HEK293 (cell line): ENCODE measurements around the gene HSD11B1.

ENCODE experiments used
- CTCF ChIA-PET: fragments of 350-600 bp; formaldehyde crosslinking; extraction: SDS; loops from one replicate; lab custom pipeline; 2021; ENCODE audit warnings: antibody characterized with exemption; lab: Yijun Ruan, JAX
- POLR2A ChIA-PET: fragments of 300-600 bp; formaldehyde crosslinking; extraction: SDS; loops from one replicate; lab custom pipeline; 2020; ENCODE audit warnings: antibody characterized with exemption, inconsistent platforms; lab: Yijun Ruan, JAX
- H3K27ac ChIP-seq: fragments of 200-500 bp; sonication (Bioruptor generic); 2 replicates; pipeline ENCODE4 v1.5.1; 2014; ENCODE audit warnings: low read depth, low read length, control low read depth, inconsistent platforms; ENCODE audit errors: extremely low read depth
- H3K36me3 ChIP-seq, 2 experiments: fragments of 200-500 bp in 1 of 2; sonication (Bioruptor generic) in 1 of 2; 1 replicate in 1 of 2; 2 replicates in 1 of 2; pipeline ENCODE4 v1.5.1; 2014 to 2017; ENCODE audit warnings: inconsistent platforms in 2 of 2, low read length in 2 of 2; ENCODE audit not compliant: control insufficient read depth in 2 of 2, insufficient read depth in 1 of 2
- H3K4me1 ChIP-seq: fragments of 200-500 bp; sonication (Bioruptor generic); 2 replicates; pipeline ENCODE4 v1.5.1; 2014; ENCODE audit warnings: mild to moderate bottlenecking, low read length, inconsistent platforms; ENCODE audit not compliant: control insufficient read depth, insufficient read depth
- H3K4me3 ChIP-seq: 2 replicates; pipeline ENCODE4 v1.5.1; 2011; ENCODE audit warnings: low read depth, mild to moderate bottlenecking, control low read depth, low read length, moderate library complexity
- H3K9me3 ChIP-seq: fragments of 200-500 bp; sonication (Bioruptor generic); 2 replicates; pipeline ENCODE4 v1.5.1; 2014; ENCODE audit warnings: low read depth, low read length, inconsistent platforms; ENCODE audit not compliant: control insufficient read depth, insufficient read depth
- ATF2 ChIP-seq: fragments of 450-650 bp; formaldehyde crosslinking; IDR thresholded peaks from 2 replicates; pipeline ENCODE4 v1.5.1; 2016; ENCODE audit warnings: missing biosample characterization, missing genetic modification characterization, low read depth
- BCL6B ChIP-seq: fragments of 450-650 bp; formaldehyde crosslinking; IDR thresholded peaks from 2 replicates; pipeline ENCODE4 v1.5.1; 2017; ENCODE audit warnings: missing biosample characterization, missing genetic modification characterization
- GLIS2 ChIP-seq: fragments of 450-650 bp; formaldehyde crosslinking; IDR thresholded peaks from 2 replicates; pipeline ENCODE4 v1.5.1; 2016; ENCODE audit warnings: missing biosample characterization, missing genetic modification characterization
- KLF10 ChIP-seq: fragments of 450-650 bp; IDR thresholded peaks from 2 replicates; pipeline ENCODE4 v1.5.1; 2018; ENCODE audit warnings: missing biosample characterization, mild to moderate bottlenecking, missing genetic modification characterization
- MEIS1 ChIP-seq: sonication (generic); formaldehyde crosslinking; IDR thresholded peaks from 2 replicates; pipeline ENCODE4 v1.8.1; 2022; ENCODE audit warnings: missing genetic modification reagents, mild to moderate bottlenecking, borderline replicate concordance
- OVOL3 ChIP-seq: fragments of 450-650 bp; formaldehyde crosslinking; IDR thresholded peaks from 2 replicates; pipeline ENCODE4 v1.5.1; 2016; ENCODE audit warnings: missing biosample characterization, missing genetic modification characterization
- SCRT1 ChIP-seq: fragments of 450-650 bp; formaldehyde crosslinking; IDR thresholded peaks from 2 replicates; pipeline ENCODE4 v1.5.1; 2016; ENCODE audit warnings: missing biosample characterization, missing genetic modification characterization, borderline replicate concordance
- TRIM28 ChIP-seq: IDR thresholded peaks from 2 replicates; pipeline ENCODE4 v1.6.1; 2011; ENCODE audit warnings: low read length, control low read depth, borderline replicate concordance
- ZBTB21 ChIP-seq: fragments of 450-650 bp; formaldehyde crosslinking; IDR thresholded peaks from 2 replicates; pipeline ENCODE4 v1.5.1; 2017; ENCODE audit warnings: missing biosample characterization, missing genetic modification characterization
- ZFP69B ChIP-seq: fragments of 450-650 bp; formaldehyde crosslinking; IDR thresholded peaks from 2 replicates; pipeline ENCODE4 v1.5.1; 2016; ENCODE audit warnings: missing biosample characterization, missing genetic modification characterization
- ZNF132 ChIP-seq: fragments of 450-650 bp; formaldehyde crosslinking; IDR thresholded peaks from 2 replicates; pipeline ENCODE4 v1.5.1; 2017; ENCODE audit warnings: missing biosample characterization, missing genetic modification characterization, borderline replicate concordance
- ZNF239 ChIP-seq: fragments of 450-650 bp; formaldehyde crosslinking; IDR thresholded peaks from 2 replicates; pipeline ENCODE4 v1.5.1; 2016; ENCODE audit warnings: missing biosample characterization, missing genetic modification characterization
- ZNF26 ChIP-seq: fragments of 450-650 bp; formaldehyde crosslinking; IDR thresholded peaks from 2 replicates; pipeline ENCODE4 v1.5.1; 2016; ENCODE audit warnings: missing biosample characterization, missing genetic modification characterization
- ZNF335 ChIP-seq: fragments of 450-650 bp; formaldehyde crosslinking; conservative IDR thresholded peaks from 2 replicates; pipeline ENCODE4 v1.5.1; 2016; ENCODE audit warnings: missing biosample characterization, missing genetic modification characterization
- ZNF37A ChIP-seq: fragments of 450-650 bp; IDR thresholded peaks from 2 replicates; pipeline ENCODE4 v1.5.1; 2018; ENCODE audit warnings: missing biosample characterization, missing genetic modification characterization
- ZNF433 ChIP-seq: fragments of 450-650 bp; formaldehyde crosslinking; IDR thresholded peaks from 2 replicates; pipeline ENCODE4 v1.5.1; 2016; ENCODE audit warnings: missing biosample characterization, missing genetic modification characterization, low read depth
- ZNF529 ChIP-seq: fragments of 450-650 bp; formaldehyde crosslinking; IDR thresholded peaks from 2 replicates; pipeline ENCODE4 v1.5.1; 2017; ENCODE audit warnings: missing genetic modification characterization, missing biosample characterization; ENCODE audit not compliant: insufficient replicate concordance
- ZNF585B ChIP-seq: fragments of 450-650 bp; formaldehyde crosslinking; IDR thresholded peaks from 2 replicates; pipeline ENCODE4 v1.5.1; 2016; ENCODE audit warnings: missing biosample characterization, missing genetic modification characterization
- ZNF621 ChIP-seq: fragments of 450-650 bp; formaldehyde crosslinking; IDR thresholded peaks from 2 replicates; pipeline ENCODE4 v1.5.1; 2017; ENCODE audit warnings: missing biosample characterization, missing genetic modification characterization
- ZNF677 ChIP-seq: fragments of 450-650 bp; IDR thresholded peaks from 2 replicates; pipeline ENCODE4 v1.5.0; 2018; ENCODE audit warnings: missing biosample characterization, mild to moderate bottlenecking, missing genetic modification characterization, moderate library complexity
- ZNF76 ChIP-seq: fragments of 450-650 bp; formaldehyde crosslinking; IDR thresholded peaks from 2 replicates; pipeline ENCODE4; 2016; ENCODE audit warnings: low read depth, missing biosample characterization, missing genetic modification characterization, borderline replicate concordance
- ZNF776 ChIP-seq: fragments of 450-650 bp; formaldehyde crosslinking; IDR thresholded peaks from 2 replicates; pipeline ENCODE4 v1.5.0; 2017; ENCODE audit warnings: missing biosample characterization, missing genetic modification characterization, borderline replicate concordance
- ZNF791 ChIP-seq: fragments of 450-650 bp; formaldehyde crosslinking; IDR thresholded peaks from 2 replicates; pipeline ENCODE4 v1.5.1; 2016; ENCODE audit warnings: missing biosample characterization, missing genetic modification characterization
- ZNF830 ChIP-seq: fragments of 450-650 bp; IDR thresholded peaks from 2 replicates; pipeline ENCODE4 v1.5.0; 2018; ENCODE audit warnings: missing biosample characterization, missing genetic modification characterization, low read depth, mild to moderate bottlenecking, moderate library complexity
- ZSCAN23 ChIP-seq: fragments of 450-650 bp; formaldehyde crosslinking; IDR thresholded peaks from 2 replicates; pipeline ENCODE4 v1.5.1; 2016; ENCODE audit warnings: missing biosample characterization, missing genetic modification characterization

The HSD11B1 gene

GRCh38 chr1:209774592-209774991 is 69.9 kb downstream of the HSD11B1 start (continued):
- TF ChIP-seq ZNF239 (tag by site-specific recombination) (no peak), ZBTB21 (no peak), ZSCAN23 (no peak)

- peaks cover 0 to 3% of the 10 kb centered on the region in 2 experiments; a peak in 1 of 3 replicates for H3K36me3 ChIP-seq
- H3K4me1 ChIP-seq = no peaks in the 10 kb centered on the region
- POLR2A ChIA-PET = interaction anchor here (3.2 kb wide), 1 partner anchor 8 kb away, joined by 12 read pairs; the partner anchor contains the start of gene C1orf74
- no peak overlapping the region for H3K27ac ChIP-seq
- no peak overlapping the region for H3K4me3 ChIP-seq
- H3K9me3 ChIP-seq = no peaks in the 10 kb centered on the region
- TF ChIP-seq GLIS2 (tag by site-specific recombination) = no peak
- TF ChIP-seq ZNF585B (tag by site-specific recombination) = no peak
- TF ChIP-seq ZNF132 (tag by site-specific recombination) = no peak
- TF ChIP-seq KLF10 = no peak
- no peak for TF ChIP-seq ZNF37A (tag by site-specific recombination)
- no peak for TF ChIP-seq ZNF26
- TF ChIP-seq TRIM28 = no peak
- no peak for TF ChIP-seq ZNF433 (tag by site-specific recombination)
- no peak for TF ChIP-seq OVOL3 (tag by site-specific recombination)
- TF ChIP-seq ZNF76 (tag by site-specific recombination) = no peak
- CTCF ChIA-PET = interaction anchor here (1.3 kb wide), 1 partner anchor 47 kb away, joined by 3 read pairs; no protein-coding TSS in a partner anchor
These were observed 71.0 kb downstream of the HSD11B1 start for GRCh38 chr1:209775678-209776077.

GRCh38 chr1:209777587-209777986 is 72.9 kb downstream of the HSD11B1 start:
- no peaks in the 10 kb centered on the region for H3K9me3 ChIP-seq
- H3K27ac ChIP-seq = no peak overlapping the region
- H3K4me1 ChIP-seq = no peaks in the 10 kb centered on the region
- H3K4me3 ChIP-seq = no peak overlapping the region
- POLR2A ChIA-PET = no interaction called here
- TF ChIP-seq ZNF677 (tag by site-specific recombination) (no peak), ZNF529 (tag by site-specific recombination) (no peak), ZNF335 (tag by site-specific recombination) (no peak), ZNF776 (tag by site-specific recombination) (no peak), ZFP69B (tag by site-specific recombination) (no peak), ZNF621 (tag by site-specific recombination) (no peak), SCRT1 (no peak), ZNF791 (tag by site-specific recombination) (no peak), BCL6B (tag by site-specific recombination) (no peak), ATF2 (no peak), ZNF830 (tag by site-specific recombination) (no peak), MEIS1 (CRISPR knock-in tag) (no peak)
- peaks cover 0 to 15% of the 10 kb centered on the region in 2 experiments; a peak in 1 of 3 replicates for H3K36me3 ChIP-seq
- CTCF ChIA-PET = no interaction called here
